Vagina (tissue), 2 donors: ENCODE data around the gene SLC7A4.

Source experiments
- CTCF ChIP-seq, 3 experiments: fragments of 450-650 bp in 2 of 3; fragments of 200-600 bp in 1 of 3; sonication (generic) in 1 of 3; IDR thresholded peaks; one replicate each; pipeline ENCODE4 v1.5.1; 2017 to 2019; ENCODE audit warnings: antibody characterized with exemption in 3 of 3, mild to moderate bottlenecking in 2 of 3, moderate library complexity in 2 of 3
- POLR2AphosphoS5 ChIP-seq, 2 donors: sonication (generic); formaldehyde crosslinking; IDR thresholded peaks; one replicate each; pipeline ENCODE4 v1.9.0; 2017; ENCODE audit warnings: antibody characterized with exemption in 2 of 2, mild to moderate bottlenecking in 2 of 2, low read depth in 1 of 2; ENCODE audit not compliant: insufficient read depth in 1 of 2

GRCh38 chr22:20996598-20997535, 35.5 kb downstream of the SLC7A4 start:
- TF ChIP-seq CTCF (IDR thresholded peaks at IDR 0.05) (no peak), POLR2AphosphoS5 (IDR thresholded peaks at IDR 0.05; ENCODE audit: insufficient read depth in 1 of 2, low read depth in 1 of 2) (no peak)
